Measurements from ENCODE around the gene SERPINB7. TPM values are rescaled to one million over a fixed set of nuclear protein-coding genes. Genes with fewer than 3 reads are reported as not detected.

Gene SERPINB7
- total and polyA plus RNA-seq, 2 of the 8 experiments (the other 6 are each of a cell fraction or from before 2014, with no cell fraction given): not detected

Other genes starting within 250 kb of the SERPINB7 start
- gene SERPINB12, start 233.0 kb upstream of the SERPINB7 start, total RNA-seq (2021; fragmentation: NEBNext Ultra II Directional; extraction: Animal tissue kit (Norgen Biotek cat#: 25700)): not detected in 2 replicates
- gene SERPINB12, start 233.0 kb upstream of the SERPINB7 start, polyA plus RNA-seq (2011; rRNA removed): not detected in 2 replicates
- gene SERPINB13, start 188.1 kb upstream of the SERPINB7 start, total RNA-seq (2021; fragmentation: NEBNext Ultra II Directional; extraction: Animal tissue kit (Norgen Biotek cat#: 25700)): not detected in 2 replicates
- gene SERPINB13, start 188.1 kb upstream of the SERPINB7 start, polyA plus RNA-seq (2011; rRNA removed): not detected in 2 replicates
- gene SERPINB4, start 131.2 kb upstream of the SERPINB7 start, total RNA-seq (2021; fragmentation: NEBNext Ultra II Directional; extraction: Animal tissue kit (Norgen Biotek cat#: 25700)): 0.32 and 0.96 TPM in 2 replicates
- gene SERPINB4, start 131.2 kb upstream of the SERPINB7 start, polyA plus RNA-seq (2011; rRNA removed): 0.20 and 0.36 TPM in 2 replicates
- gene SERPINB3, start 113.5 kb upstream of the SERPINB7 start, total RNA-seq (2021; fragmentation: NEBNext Ultra II Directional; extraction: Animal tissue kit (Norgen Biotek cat#: 25700)): 0.17 TPM in 1 of 2 replicates, not detected in the other
- gene SERPINB3, start 113.5 kb upstream of the SERPINB7 start, polyA plus RNA-seq (2011; rRNA removed): 0.06 and 0.18 TPM in 2 replicates
- not detected in 2 replicates for gene SERPINB11, start 72.5 kb upstream of the SERPINB7 start, total RNA-seq (2021; fragmentation: NEBNext Ultra II Directional; extraction: Animal tissue kit (Norgen Biotek cat#: 25700))
- not detected in 2 replicates for gene SERPINB11, start 72.5 kb upstream of the SERPINB7 start, polyA plus RNA-seq (2011; rRNA removed)
- not detected in 2 replicates for gene SERPINB2, start 112.3 kb downstream of the SERPINB7 start, total RNA-seq (2021; fragmentation: NEBNext Ultra II Directional; extraction: Animal tissue kit (Norgen Biotek cat#: 25700))
- not detected in 2 replicates for gene SERPINB2, start 112.3 kb downstream of the SERPINB7 start, polyA plus RNA-seq (2011; rRNA removed)
- not detected in 2 replicates for gene SERPINB10, start 132.5 kb downstream of the SERPINB7 start, total RNA-seq (2021; fragmentation: NEBNext Ultra II Directional; extraction: Animal tissue kit (Norgen Biotek cat#: 25700))
- not detected in 2 replicates for gene SERPINB10, start 132.5 kb downstream of the SERPINB7 start, polyA plus RNA-seq (2011; rRNA removed)
- 3.0 and 4.8 TPM in 2 replicates for gene HMSD, start 173.9 kb downstream of the SERPINB7 start, total RNA-seq (2021; fragmentation: NEBNext Ultra II Directional; extraction: Animal tissue kit (Norgen Biotek cat#: 25700))
- 0.91 and 1.3 TPM in 2 replicates for gene HMSD, start 173.9 kb downstream of the SERPINB7 start, polyA plus RNA-seq (2011; rRNA removed)
- 0.50 and 1.2 TPM in 2 replicates for gene SERPINB8, start 194.7 kb downstream of the SERPINB7 start, total RNA-seq (2021; fragmentation: NEBNext Ultra II Directional; extraction: Animal tissue kit (Norgen Biotek cat#: 25700))
- gene SERPINB8, start 194.7 kb downstream of the SERPINB7 start, polyA plus RNA-seq (2011; rRNA removed): 0.27 and 0.42 TPM in 2 replicates

Data from H1 (cell line).